ENCODE measurements around the gene DHRS7.

DHRS7 gene

DNA sequence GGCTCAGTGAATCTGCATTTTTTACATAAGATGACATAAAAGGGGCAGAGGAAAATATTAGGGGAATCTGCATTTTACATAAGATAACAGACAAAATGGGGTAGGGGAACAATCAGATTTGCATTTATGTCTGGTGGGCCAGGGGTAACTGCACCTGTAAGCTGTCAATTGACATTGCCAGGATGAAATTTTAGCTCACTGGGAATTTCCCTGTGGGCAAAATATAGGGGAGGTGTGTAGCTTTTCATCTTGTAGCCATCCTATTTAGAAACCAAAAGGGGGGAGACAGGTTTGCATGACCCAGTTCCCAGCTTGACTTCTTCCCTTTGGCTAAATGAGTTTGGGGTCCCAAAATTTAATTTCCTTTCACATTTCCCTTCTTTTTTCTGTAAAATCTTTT, 70.0 kb downstream of the DHRS7 start:
- no peak for DNase-seq (ENCODE audit: extremely low spot score)
- CTCF ChIA-PET, result interaction anchor here (0.6 kb wide), 1 partner anchor 518 kb away, joined by 4 read pairs; no protein-coding TSS in a partner anchor

DNA sequence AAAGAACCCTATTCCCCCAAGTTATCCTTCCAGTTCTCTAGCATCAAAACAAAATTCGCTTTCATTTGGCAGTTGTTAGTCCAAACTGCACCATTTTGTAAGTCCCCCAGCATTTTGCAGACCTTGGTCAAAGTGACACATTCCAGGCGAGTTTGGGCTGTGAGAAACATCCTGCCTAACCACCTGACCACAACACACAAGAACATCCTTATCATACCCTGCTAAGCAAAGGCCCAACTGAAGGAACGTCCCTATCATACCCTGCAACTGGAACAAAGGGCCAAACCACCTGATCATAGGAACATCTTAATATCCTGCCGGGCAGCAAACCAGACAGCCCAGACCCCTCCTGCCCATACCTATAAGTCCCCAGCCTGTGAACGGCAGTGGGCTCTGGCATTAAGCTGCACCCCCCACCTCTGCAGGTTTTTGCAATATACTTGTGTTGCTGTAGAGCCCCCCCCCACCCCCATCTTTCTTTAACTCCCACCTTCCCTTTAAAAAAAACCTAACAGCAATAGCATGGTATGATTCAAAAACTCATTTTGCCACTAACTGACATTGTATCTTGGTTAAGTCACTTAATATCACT, 70.8 kb downstream of the DHRS7 start:
- ChIA-PET CTCF (no interaction called here), POLR2A (no interaction called here)
- no peak for DNase-seq (ENCODE audit: extremely low spot score)
- TF ChIP-seq ELF4 (IDR thresholded peaks at IDR 0.05) (no peak), SP1 (IDR thresholded peaks at IDR 0.05) (no peak), NFRKB (IDR thresholded peaks at IDR 0.05) (no peak), HDGF (IDR thresholded peaks at IDR 0.05; ENCODE audit: borderline replicate concordance) (no peak), LEF1 (IDR thresholded peaks at IDR 0.05; ENCODE audit: borderline replicate concordance) (no peak), FOXA1 (IDR thresholded peaks at IDR 0.05) (no peak), FOXK2 (IDR thresholded peaks at IDR 0.05) (no peak), BHLHE40 (IDR thresholded peaks at IDR 0.05; ENCODE audit: borderline replicate concordance) (no peak), TARDBP (IDR thresholded peaks at IDR 0.05) (no peak), CTBP1 (IDR thresholded peaks at IDR 0.05; ENCODE audit: borderline replicate concordance) (no peak), L3MBTL2 (conservative IDR thresholded peaks at IDR 0.05) (no peak), PKNOX1 (IDR thresholded peaks at IDR 0.05) (no peak), ARNT (IDR thresholded peaks at IDR 0.05) (no peak), ZNF384 (IDR thresholded peaks at IDR 0.05) (no peak), SUZ12 (IDR thresholded peaks at IDR 0.05) (no peak), FOXM1 (IDR thresholded peaks at IDR 0.05; ENCODE audit: borderline replicate concordance) (no peak)

More for the DNA sequence above, 70.0 kb downstream of the DHRS7 start:
- POLR2A ChIA-PET, result no interaction called here
- TF ChIP-seq SUZ12 (IDR thresholded peaks at IDR 0.05) (no peak), ARNT (IDR thresholded peaks at IDR 0.05) (no peak), FOXA1 (IDR thresholded peaks at IDR 0.05) (no peak), L3MBTL2 (conservative IDR thresholded peaks at IDR 0.05) (no peak), PKNOX1 (IDR thresholded peaks at IDR 0.05) (no peak), LEF1 (IDR thresholded peaks at IDR 0.05; ENCODE audit: borderline replicate concordance) (no peak), HDGF (IDR thresholded peaks at IDR 0.05; ENCODE audit: borderline replicate concordance) (no peak), BHLHE40 (IDR thresholded peaks at IDR 0.05; ENCODE audit: borderline replicate concordance) (no peak), FOXM1 (IDR thresholded peaks at IDR 0.05; ENCODE audit: borderline replicate concordance) (no peak), SP1 (IDR thresholded peaks at IDR 0.05) (no peak), ZNF384 (IDR thresholded peaks at IDR 0.05) (no peak), NFRKB (IDR thresholded peaks at IDR 0.05) (no peak), TARDBP (IDR thresholded peaks at IDR 0.05) (no peak), FOXK2 (IDR thresholded peaks at IDR 0.05) (no peak), ELF4 (IDR thresholded peaks at IDR 0.05) (no peak)

Measured in HEK293T (cell line).